ENCODE measurements around the gene C12orf50. TPM values are rescaled to one million over a fixed set of nuclear protein-coding genes. Genes with fewer than 3 reads are reported as not detected.

The C12orf50 gene
- total RNA-seq, 2 donors from 2014 or later, result not detected

- DNase-seq (ENCODE audit: low spot score) (no peak), ATAC-seq (ENCODE audit: insufficient number of reproducible peaks, low FRiP score, low read depth) (no peak)
- H3K4me1 ChIP-seq (ENCODE audit: control insufficient read depth in 1 of 2, low read depth in 2 of 2), result no peaks in the 10 kb centered on the region
- no peaks in the 10 kb centered on the region for H3K27me3 ChIP-seq (replicated peaks; ENCODE audit: insufficient read depth)
- no peaks in the 10 kb centered on the region for H3K36me3 ChIP-seq
- H3K27ac ChIP-seq, result no peak overlapping the region
- TF ChIP-seq, protein P1, sequence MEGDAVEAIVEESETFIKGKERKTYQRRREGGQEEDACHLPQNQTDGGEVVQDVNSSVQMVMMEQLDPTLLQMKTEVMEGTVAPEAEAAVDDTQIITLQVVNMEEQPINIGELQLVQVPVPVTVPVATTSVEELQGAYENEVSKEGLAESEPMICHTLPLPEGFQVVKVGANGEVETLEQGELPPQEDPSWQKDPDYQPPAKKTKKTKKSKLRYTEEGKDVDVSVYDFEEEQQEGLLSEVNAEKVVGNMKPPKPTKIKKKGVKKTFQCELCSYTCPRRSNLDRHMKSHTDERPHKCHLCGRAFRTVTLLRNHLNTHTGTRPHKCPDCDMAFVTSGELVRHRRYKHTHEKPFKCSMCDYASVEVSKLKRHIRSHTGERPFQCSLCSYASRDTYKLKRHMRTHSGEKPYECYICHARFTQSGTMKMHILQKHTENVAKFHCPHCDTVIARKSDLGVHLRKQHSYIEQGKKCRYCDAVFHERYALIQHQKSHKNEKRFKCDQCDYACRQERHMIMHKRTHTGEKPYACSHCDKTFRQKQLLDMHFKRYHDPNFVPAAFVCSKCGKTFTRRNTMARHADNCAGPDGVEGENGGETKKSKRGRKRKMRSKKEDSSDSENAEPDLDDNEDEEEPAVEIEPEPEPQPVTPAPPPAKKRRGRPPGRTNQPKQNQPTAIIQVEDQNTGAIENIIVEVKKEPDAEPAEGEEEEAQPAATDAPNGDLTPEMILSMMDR (IDR thresholded peaks at IDR 0.05), result no peak
- no peak overlapping the region for H3K4me3 ChIP-seq
- no peaks in the 10 kb centered on the region for H3K9me3 ChIP-seq
Observed at GRCh38 chr12:88057994-88058718, 29.0 kb upstream of the C12orf50 start.

DNA sequence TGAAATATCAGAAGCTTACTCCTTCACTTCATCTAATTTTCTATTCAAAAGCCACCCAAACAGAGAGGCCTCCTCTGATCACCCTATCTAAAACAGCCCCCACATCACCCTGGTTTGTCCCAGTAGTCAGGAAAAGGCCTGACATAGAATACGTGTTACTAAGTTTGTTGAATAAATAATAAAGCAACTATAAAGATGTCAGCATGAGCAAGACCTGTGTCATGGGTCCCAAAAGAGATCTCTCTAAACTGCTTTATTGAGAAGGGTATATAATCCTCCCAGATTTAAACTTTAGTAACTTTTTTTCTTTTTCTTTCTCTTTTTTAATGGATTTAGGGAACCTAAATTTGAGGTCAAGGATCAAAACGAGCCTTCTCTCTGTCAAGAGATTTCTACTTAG is 27.4 kb upstream of the C12orf50 start:
- H3K4me3 ChIP-seq, result no peak overlapping the region
- H3K9me3 ChIP-seq, result no peaks in the 10 kb centered on the region
- H3K27me3 ChIP-seq (replicated peaks; ENCODE audit: insufficient read depth), result no peaks in the 10 kb centered on the region
- TF ChIP-seq, protein P1 (IDR thresholded peaks at IDR 0.05), result no peak
- no peak for ATAC-seq (ENCODE audit: insufficient number of reproducible peaks, low FRiP score, low read depth)
- no peaks in the 10 kb centered on the region for H3K4me1 ChIP-seq (ENCODE audit: control insufficient read depth in 1 of 2, low read depth in 2 of 2)
- no peaks in the 10 kb centered on the region for H3K36me3 ChIP-seq
- DNase-seq (ENCODE audit: low spot score), result no peak
- H3K27ac ChIP-seq, result no peak overlapping the region

DNA sequence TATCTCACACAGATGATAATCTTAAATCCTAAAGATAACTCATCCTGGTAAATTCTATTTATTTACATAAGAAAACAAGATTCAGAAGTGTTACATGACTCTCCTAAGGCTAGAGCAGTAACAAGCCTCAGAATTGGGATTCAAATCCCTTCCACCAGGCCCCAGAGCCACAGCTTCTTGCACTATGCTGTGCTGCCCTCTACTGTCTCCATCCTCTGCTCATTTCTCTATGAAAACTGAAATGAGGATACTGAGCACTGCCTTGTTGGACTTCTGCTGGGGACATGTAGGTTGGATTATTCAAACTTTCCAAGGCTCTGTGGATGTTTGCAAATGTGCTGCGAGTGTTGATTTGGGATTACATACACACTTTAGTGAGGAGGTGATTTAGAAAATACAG is 23.5 kb upstream of the C12orf50 start:
- Histone ChIP-seq H3K27ac (no peak overlapping the region), H3K27me3 (replicated peaks; ENCODE audit: insufficient read depth) (no peaks in the 10 kb centered on the region), H3K4me3 (no peak overlapping the region), H3K4me1 (ENCODE audit: control insufficient read depth in 1 of 2, low read depth in 2 of 2) (no peaks in the 10 kb centered on the region), H3K9me3 (no peaks in the 10 kb centered on the region), H3K36me3 (peaks cover 4% of the 10 kb centered on the region)
- DNase-seq (ENCODE audit: low spot score) (no peak), ATAC-seq (ENCODE audit: insufficient number of reproducible peaks, low FRiP score, low read depth) (no peak)
- TF ChIP-seq, protein P1 (IDR thresholded peaks at IDR 0.05), result no peak

GRCh38 chr12:88044035-88044434 is 14.8 kb upstream of the C12orf50 start:
- peaks cover 0 to 18% of the 10 kb centered on the region in 2 donors for H3K4me1 ChIP-seq (ENCODE audit: control insufficient read depth in 1 of 2, low read depth in 2 of 2)
- H3K9me3 ChIP-seq, result no peaks in the 10 kb centered on the region
- H3K27me3 ChIP-seq (replicated peaks; ENCODE audit: insufficient read depth), result no peaks in the 10 kb centered on the region
- H3K36me3 ChIP-seq, result peaks cover 41% of the 10 kb centered on the region
- no peak overlapping the region for H3K4me3 ChIP-seq
- TF ChIP-seq, protein P1 (IDR thresholded peaks at IDR 0.05), result no peak
- no peak for DNase-seq (ENCODE audit: low spot score)
- no peak for ATAC-seq (ENCODE audit: insufficient number of reproducible peaks, low FRiP score, low read depth)
- H3K27ac ChIP-seq, result no peak overlapping the region

DNA sequence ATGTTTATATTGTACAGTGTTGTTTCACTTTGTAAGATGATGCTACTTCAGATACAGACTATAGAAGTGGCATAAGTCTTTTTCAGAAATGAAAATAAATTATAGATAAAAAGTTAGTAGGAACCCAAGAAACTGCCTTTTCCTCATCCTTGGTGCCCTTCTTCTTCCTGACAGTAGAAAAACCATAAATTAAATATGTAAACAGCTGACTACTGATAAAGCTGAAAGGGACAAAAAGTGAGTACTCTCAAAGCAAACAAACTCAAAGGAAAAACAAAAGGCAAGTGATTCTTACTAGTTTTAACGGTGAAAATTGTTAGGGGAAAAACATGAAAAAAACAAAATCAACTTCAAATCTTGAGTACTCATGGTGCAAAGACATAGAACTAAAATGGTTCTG is 8.6 kb upstream of the C12orf50 start:
- TF ChIP-seq, protein P1 (IDR thresholded peaks at IDR 0.05), result no peak
- H3K9me3 ChIP-seq, result no peaks in the 10 kb centered on the region
- no peaks in the 10 kb centered on the region for H3K27me3 ChIP-seq (replicated peaks; ENCODE audit: insufficient read depth)
- H3K36me3 ChIP-seq, result no peaks in the 10 kb centered on the region
- ATAC-seq (ENCODE audit: insufficient number of reproducible peaks, low FRiP score, low read depth) (no peak), DNase-seq (ENCODE audit: low spot score) (no peak)
- no peak overlapping the region for H3K27ac ChIP-seq
- no peak overlapping the region for H3K4me3 ChIP-seq
- peaks cover 18 to 60% of the 10 kb centered on the region in 2 donors for H3K4me1 ChIP-seq (ENCODE audit: control insufficient read depth in 1 of 2, low read depth in 2 of 2)

All from thoracic aorta (tissue), 2 donors.